Activated T-helper 9 cell treated with anti-CD3 and anti-CD28 coated beads, Interleukin-2, amount 50 U/mL, for 16 hours (primary cell): ENCODE measurements around the gene HAAO.
"Not testable (repeated sequence)": the region's sequence is repeated elsewhere in the genome, so short reads cannot be mapped to it uniquely, and the experiment has no call there.

Experiments used
- DNase-seq: peaks from one replicate; pipeline ENCODE4 v3.0.0-alpha.2; 2020; ENCODE audit warnings: low read depth

The HAAO gene

DNA sequence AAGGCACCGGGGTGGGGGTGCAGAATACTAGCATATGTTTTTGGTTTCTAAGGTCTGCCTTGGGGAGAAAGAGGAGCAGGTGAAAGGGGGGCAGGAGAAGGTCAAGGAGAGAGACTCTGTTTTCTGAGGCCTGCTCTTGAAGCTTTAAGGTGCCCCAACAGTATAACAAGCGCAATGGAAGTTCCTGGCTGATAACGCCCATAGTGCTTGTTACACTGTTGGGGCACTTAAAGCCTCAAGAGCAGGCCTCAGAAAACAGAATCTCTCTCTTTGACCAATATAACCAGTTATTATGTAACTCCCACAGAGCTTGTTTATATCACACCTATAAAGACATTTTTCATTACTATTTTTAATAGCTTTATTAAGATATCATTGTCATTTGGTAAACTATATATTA, 45.0 kb downstream of the HAAO start:
- DNase-seq: no peak

DNA sequence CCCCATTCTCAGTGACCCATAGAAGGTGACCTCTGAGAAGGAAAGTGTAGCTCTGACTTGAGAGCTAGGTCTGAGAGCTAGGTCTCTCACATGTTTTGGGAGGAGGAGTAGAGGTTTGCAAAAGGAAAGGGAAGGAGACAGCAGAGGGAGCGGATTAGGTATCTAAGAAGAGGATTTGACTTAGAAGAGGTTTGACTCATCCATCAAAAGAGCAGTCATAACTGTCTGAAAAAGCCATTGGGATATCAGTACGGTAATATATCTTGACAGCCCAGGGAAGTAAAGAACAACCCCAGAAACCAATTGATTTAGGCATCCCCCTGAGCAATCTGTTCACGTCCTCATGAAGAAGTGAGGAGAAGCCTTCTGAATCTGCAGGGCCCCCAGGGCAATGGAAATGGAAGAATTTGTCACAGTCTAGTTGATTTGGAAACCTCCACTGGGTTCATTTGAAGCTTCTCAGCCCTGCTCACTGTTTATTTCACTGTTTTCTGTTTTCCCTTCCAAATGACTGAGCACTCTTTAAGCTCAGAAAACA, 47.8 kb downstream of the HAAO start:
- DNase-seq: no peak

DNA sequence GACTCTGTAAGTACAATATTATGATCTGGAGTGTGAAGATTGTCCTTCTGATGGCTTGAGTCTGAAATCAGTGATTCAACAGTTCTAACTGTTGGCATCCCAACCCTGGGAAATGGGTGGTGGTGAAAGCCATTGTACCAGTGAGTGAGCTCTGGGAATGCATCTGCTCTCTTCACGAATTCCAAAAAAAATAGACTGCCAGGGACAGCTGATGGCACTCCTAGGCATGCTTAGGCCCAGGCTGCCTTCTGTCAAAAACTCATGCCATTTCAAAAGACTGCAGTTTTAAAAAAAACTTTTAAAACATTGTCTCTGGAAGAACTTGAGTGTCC, 48.8 kb downstream of the HAAO start:
- DNase-seq: no peak

DNA sequence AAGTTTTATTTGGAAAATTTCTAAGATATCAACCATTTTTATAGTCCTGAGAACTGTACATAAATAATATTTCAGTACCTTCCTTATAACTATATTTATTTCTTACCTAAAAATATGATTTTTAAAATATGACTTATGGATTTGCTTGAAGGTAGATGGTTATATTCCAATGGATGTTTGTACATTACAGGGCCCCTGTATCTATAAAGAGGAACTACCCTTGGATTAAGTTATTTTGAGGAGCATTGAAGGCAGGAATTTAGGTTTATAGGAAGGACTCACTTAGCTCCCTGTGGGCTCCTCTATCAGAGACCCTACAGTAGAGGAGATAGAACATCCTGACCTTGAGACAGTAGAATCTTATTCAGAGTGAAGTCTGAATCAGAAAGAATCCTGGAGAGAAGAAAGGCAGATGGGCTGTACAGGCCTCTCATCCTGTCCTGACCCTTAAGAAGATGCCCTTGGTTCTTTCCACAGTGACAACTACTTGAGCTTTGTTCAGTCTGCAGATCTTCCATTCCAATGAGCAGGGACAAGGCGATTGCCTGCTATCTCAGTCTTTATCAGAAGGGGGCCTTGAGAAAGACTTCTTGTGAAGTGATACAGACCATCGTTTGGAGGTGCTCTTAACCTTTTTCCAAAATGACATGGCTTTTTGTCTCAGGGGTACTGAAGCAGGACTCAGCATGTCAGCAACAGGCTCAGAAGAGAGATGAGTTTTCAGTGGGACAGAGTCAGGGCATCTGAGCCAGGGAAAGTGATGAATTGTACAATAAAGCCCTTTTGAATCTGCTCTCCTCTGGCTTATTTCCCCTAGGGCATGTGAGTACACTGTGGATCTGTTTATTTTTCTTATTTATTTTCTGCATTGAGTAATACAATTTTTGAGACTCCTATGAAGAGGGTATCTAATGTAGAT, 49.4 kb downstream of the HAAO start:
- no peak for DNase-seq

DNA sequence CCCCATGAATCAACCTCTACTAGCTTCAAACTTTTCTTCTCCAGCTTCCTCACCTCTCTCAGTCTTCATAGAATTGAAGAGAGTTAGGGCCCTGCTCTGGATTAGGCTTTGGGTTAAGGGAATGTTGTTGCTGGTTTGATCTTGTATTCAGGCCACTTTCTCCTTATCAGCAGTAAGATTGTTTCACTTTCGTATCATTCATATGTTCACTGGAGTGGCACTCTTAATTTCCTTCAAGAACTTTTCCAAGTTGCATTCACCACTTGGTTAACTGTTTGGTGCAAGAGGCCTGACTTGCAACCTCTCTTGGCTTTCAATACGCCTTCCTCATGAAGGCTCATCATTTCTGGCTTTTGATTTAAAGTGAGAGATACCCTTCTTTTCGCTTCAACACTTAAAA, 51.2 kb downstream of the HAAO start:
- DNase-seq: no peak

DNA sequence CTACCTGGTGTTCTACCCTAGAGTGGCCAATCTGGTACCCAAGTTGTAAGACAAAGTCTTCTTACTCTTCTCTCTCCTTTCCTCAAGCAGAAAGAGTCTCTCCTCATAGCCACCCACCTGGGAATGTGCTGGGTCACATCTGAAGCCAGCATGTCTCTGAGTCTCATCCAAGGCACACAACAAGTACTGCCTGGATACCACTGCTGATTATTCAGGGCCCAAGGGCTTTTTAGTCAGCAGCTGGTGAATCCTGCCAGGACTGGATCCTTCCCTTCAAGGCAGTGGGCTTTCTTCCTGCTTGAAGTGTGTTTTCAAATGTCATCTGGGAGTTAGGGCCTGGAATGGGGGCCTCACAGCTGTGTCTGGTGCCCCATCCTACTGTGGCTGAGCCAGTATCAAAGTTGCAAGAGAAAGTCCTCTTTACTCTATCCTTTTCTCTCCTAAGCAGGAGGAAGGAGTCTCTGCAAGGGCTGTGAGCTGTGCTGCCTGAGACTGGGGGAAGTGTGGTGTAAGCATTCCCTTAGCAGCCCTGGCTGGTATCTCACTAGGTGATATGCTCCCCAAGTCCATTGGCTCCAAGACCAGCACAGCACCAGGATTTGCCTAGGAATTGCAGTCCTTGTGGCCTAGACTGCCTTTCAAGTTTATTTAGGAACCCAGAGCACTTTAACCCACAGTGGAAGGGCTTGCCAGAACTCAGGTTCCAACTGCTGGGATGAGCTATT, 55.6 kb downstream of the HAAO start:
- no peak for DNase-seq

DNA sequence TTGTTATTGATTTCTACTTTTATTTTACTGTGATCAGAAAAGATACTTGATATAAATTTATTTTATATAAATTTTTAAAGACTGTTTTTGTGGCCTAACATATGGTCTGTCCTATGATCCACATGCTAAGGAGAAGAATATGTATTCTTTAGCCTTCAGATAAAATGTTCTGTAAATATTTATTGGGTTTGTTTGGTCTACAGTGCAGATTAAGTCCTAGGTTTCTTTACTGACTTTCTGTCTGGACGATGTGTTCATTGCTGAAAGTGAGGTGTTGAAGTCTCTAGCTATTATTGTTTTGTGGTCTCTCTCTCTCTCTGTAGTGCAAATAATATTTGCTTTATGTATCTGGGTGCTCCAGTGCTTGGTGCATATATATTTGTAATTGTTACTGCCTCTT, 58.5 kb downstream of the HAAO start:
- no peak for DNase-seq

DNA sequence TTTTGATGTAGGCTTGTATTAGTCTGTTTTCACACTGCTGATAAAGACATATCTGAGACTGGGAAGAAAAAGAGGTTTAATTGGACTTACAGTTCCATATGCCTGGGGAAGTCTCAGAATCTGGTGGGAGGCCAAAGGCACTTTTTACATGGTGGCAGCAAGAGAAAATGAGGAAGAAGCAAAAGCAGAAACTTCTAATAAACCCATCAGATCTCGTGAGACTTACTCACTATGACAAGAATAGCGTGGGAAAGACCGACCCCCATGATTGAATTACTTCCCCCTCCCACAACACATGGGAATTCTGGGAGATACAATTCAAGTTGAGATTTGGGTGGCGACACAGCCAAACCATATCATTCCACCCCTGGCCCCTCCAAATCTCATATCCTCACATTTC, 61.1 kb downstream of the HAAO start:
- DNase-seq: not testable (repeated sequence)

DNA sequence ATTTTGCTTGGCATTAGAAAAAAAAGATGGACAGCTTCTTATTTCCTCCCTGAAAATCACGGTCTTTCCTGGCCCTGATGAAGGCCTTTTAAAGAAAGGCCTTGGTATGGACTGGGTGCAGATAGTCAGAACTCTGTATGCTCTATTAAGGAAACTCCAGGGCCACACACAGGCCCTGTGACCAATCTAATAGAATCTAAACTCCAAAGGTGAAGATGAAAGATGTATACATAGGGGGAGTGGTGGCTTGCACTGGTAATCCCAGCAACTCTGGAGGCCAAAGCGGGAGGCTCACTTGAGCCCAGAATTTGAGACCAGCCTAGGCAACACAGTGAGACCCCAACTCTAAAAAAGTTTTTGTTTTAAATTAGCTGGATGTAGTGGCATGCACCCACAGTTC, 65.7 kb downstream of the HAAO start:
- DNase-seq: no peak

DNA sequence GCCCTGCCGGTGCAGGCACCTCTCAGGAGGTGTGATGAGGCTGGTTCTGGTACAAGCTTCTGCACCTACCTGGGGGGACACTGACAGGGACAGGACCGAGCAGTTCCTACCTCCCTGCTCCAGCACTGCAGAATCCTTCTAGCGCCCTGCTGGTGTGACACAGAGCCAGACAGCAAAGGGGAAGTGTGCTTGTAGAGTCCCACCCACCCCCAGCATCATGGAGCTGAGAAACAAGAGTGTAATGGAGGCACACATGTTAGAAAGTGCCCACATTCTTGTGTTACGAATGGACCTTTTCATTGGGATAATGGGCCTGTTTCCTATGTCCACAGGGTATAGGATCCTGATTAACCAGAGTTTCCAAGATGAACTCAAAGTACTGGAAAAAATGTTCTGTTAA, 66.7 kb downstream of the HAAO start:
- no peak for DNase-seq

DNA sequence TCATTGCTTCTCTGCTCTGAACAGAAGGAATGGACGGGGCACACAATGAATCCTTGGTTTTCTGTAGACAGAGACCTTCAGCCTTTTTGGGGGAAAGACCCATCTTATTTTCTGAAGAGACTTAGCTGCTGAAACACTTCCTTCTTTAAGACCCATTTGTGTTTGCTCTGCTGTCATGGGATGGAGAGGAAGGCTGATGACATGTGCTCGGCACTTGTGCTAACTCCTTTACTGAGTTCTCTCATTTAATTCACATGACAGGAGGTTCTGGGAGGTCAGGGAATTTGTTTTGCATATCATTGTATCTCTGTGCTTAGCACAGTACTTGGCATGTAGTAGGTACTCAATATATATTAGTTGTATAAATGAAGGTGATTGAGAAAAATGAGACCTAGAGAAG, 67.5 kb downstream of the HAAO start:
- no peak for DNase-seq

DNA sequence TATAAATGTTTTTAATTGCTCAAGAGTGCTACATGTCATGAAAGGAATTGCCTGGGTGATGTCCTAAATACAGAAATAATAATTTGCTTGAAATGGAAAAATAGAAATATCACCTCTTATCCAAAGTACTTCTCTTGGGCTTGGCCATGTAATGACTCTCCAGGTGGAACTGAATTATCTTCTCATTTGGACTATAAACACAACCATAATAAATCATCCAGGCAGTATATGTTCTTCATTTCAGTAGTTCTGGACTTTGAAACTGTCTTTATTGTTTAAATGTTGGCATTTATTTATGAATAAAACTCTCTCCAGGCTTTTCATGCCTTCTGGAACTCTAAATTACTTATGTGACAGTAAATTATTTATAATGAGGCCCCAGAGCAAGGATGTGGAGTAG, 68.9 kb downstream of the HAAO start:
- no peak for DNase-seq

DNA sequence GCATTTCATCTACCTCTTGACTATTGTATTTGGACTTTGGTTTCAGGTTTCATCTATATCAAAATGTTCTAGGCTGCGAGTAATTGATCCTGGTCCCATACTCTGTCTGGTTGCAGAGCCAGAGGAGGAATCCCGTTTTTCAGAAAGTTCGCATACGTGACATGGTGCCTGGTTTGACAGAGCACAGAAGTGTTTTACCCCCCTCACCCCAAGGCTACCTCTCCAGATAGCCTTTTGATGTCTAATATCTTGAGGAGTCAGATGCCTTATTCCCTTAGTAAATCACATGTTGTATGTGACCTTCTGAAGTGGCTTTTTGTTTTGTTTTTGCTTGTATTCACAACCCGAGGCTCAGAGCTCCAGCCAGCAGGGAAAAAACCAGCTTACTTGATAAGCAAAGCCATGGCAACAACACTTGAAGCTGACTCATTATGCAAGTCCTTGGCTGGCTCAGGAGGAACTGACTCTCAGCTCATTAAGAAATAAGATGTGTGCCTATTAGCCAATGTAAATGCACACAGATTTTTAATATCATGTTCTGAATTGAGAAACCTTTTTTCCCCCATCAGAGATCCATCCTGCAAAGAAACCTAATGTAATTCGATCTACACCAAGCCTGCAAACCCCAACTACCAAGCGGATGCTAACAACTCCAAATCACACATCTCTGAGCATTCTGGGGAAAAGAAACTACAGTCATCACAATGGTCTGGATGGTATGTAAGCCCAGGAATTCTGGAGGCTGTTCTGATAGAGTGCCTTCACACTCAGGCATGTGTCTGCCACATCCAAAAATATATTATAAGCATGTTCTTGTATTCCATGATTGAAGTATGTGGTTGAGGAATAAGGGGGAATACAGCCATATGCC, 69.8 kb downstream of the HAAO start:
- DNase-seq: no peak

DNA sequence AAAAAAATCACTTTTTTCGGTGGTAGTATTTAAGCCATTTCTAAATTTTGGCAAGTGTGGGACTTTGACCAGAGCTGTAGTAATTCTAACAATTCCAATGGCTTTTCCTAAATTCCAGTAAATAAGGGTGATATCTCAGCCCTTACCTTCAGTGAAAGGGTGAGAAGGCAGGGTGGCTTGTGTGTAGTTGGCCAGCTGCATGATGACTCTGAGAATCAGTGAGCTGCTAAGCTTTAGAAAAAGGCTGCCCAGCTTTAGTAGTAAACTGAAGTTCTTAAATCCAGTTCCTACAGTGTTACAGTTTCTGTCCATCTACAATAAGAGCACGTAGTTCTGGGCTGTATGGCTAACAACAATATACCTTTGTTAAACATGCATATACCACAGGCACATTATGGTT, 70.5 kb downstream of the HAAO start:
- DNase-seq: no peak
